Vagina (tissue), 2 donors: ENCODE results near the gene USP14.

ENCODE experiments used
- POLR2A ChIP-seq, 2 donors: fragments of 450-650 bp; IDR thresholded peaks; one replicate each; pipeline ENCODE4 v1.6.1; 2017; ENCODE audit warnings: antibody characterized with exemption in 2 of 2, mild to moderate bottlenecking in 2 of 2, moderate library complexity in 2 of 2
- TF ChIP-seq, protein P1 (sequence below), 3 experiments: fragments of 450-650 bp in 2 of 3; fragments of 200-600 bp in 1 of 3; sonication (generic) in 1 of 3; IDR thresholded peaks; one replicate each; pipeline ENCODE4 v1.5.1; 2017 to 2019; ENCODE audit warnings: antibody characterized with exemption in 3 of 3, mild to moderate bottlenecking in 2 of 3, moderate library complexity in 2 of 3

DNA sequence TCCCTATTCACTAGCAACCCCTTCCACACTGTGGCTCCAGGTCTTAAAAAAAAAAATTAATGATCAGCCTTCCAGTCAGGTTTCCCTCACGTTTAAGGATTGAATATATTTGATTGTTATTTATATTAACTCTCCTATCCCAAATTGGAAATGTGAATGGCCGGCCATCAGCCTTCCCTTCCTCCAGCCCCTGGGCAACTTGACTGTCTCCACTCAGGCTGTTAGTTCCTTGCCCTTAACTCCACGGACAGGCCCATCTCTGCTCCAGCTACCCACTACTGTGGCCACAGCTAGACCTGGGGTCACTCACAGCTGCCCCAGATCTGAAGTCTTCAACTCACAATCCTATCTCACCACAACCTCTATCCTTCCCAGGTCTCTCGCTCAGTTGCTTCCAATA, 69.5 kb downstream of the USP14 start:
- TF ChIP-seq, protein P1, sequence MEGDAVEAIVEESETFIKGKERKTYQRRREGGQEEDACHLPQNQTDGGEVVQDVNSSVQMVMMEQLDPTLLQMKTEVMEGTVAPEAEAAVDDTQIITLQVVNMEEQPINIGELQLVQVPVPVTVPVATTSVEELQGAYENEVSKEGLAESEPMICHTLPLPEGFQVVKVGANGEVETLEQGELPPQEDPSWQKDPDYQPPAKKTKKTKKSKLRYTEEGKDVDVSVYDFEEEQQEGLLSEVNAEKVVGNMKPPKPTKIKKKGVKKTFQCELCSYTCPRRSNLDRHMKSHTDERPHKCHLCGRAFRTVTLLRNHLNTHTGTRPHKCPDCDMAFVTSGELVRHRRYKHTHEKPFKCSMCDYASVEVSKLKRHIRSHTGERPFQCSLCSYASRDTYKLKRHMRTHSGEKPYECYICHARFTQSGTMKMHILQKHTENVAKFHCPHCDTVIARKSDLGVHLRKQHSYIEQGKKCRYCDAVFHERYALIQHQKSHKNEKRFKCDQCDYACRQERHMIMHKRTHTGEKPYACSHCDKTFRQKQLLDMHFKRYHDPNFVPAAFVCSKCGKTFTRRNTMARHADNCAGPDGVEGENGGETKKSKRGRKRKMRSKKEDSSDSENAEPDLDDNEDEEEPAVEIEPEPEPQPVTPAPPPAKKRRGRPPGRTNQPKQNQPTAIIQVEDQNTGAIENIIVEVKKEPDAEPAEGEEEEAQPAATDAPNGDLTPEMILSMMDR (IDR thresholded peaks at IDR 0.05): no peak
- TF ChIP-seq POLR2A (IDR thresholded peaks at IDR 0.05): no peak
